ENCODE data around the gene ZNF624. TPM values are rescaled to one million over a fixed set of nuclear protein-coding genes. Genes with fewer than 3 reads are reported as not detected.

ZNF624 gene
- total RNA-seq, 5 donors from 2014 or later (not counting 1 experiment from before 2014, with no cell fraction given) = 5.7 to 12.4 (median 10.3) TPM

DNA sequence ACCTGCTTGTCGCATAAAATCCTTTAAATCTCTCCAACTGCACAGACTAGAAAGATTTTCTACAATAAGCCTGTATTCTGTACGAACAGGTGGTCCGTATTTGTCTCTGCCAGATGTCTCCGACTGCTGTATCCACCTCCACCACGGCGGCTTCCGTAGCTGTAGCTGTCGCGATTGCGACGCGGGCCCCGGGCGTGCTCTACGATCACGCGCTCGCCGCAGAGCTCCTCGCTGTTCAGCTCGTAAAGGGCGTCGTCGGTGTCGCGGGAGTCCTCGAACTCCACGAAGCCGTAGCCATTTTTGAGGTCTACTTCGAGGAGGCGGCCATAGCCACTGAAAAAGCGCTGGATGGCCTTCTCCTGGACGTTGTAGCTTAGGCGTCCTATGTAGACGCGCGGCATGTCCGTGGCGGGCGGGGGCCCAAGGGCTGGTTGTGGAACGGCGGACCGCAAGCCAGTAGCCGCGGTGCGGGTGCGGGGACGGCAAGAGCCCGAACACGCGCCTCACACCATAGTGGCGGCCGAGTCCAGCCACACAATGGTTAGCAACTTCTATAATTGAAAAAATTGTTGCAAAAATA lies 36.1 kb downstream of the ZNF624 start:
- Histone ChIP-seq H3K9me3 (peaks cover 19% of the 10 kb centered on the region), H3K27me3 (replicated peaks in 1 of 2; ENCODE audit: control insufficient read depth in 2 of 2, extremely low read depth in 1 of 2, insufficient read depth in 2 of 2, low read length in 1 of 2) (no peaks in the 10 kb centered on the region), H3K4me1 (ENCODE audit: control insufficient read depth in 1 of 2, extremely low read depth in 1 of 2, insufficient read depth in 2 of 2, low read length in 2 of 2) (no peaks in the 10 kb centered on the region), H3K36me3 (ENCODE audit: control insufficient read depth in 2 of 2, extremely low read depth in 1 of 2, insufficient read depth in 1 of 2, low read length in 1 of 2) (peaks cover 0 to 4% of the 10 kb centered on the region in 2 donors), H3K4me3 (ENCODE audit: control insufficient read depth in 1 of 2, extremely low read depth in 1 of 2, low read length in 1 of 2) (no peak overlapping the region), H3K27ac (ENCODE audit: low read length) (no peak overlapping the region)
- Mint-ChIP-seq H3K27ac (no peak overlapping the region), H3K36me3 (peaks cover 26% of the 10 kb centered on the region), H3K27me3 (no peaks in the 10 kb centered on the region), H3K4me1 (no peaks in the 10 kb centered on the region), H3K9me3 (peaks cover 20 to 64% (median 54%) of the 10 kb centered on the region in 3 donors), H3K4me3 (no peak overlapping the region)
- ChIA-PET CTCF (no interaction called here), POLR2A (no interaction called here)
- WGBS (ENCODE audit: insufficient coverage) = 95% methylated on average over 53 of the region's 53 CpGs
- DNase-seq (no peak), ATAC-seq (replicated peaks in 1 of 4) (no peak)

DNA sequence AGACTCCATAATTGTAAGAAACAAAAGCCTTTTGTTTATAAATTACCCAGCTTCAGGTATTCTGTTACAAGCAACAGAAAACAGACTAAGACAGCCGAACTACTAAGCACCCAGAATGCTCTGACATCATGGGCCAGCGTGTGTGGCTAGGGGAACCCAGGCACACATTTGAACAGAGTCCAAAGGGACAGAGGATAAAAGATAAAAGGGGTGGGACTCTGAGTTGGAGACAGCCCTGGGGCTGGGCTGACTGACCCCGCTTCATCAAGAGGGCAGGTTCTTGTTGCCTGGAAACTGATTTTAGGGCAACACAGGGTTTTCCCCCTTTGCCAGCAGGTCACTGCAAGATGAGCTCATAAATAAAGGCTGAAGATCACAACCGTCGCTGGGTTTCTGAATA lies 54.1 kb downstream of the ZNF624 start:
- H3K9me3 Mint-ChIP-seq = peaks cover 7 to 13% (median 10%) of the 10 kb centered on the region in 3 donors
- Histone ChIP-seq H3K9me3 (no peaks in the 10 kb centered on the region), H3K27ac (ENCODE audit: low read length) (no peak overlapping the region), H3K4me1 (ENCODE audit: control insufficient read depth in 1 of 2, extremely low read depth in 1 of 2, insufficient read depth in 2 of 2, low read length in 2 of 2) (no peaks in the 10 kb centered on the region), H3K4me3 (ENCODE audit: control insufficient read depth in 1 of 2, extremely low read depth in 1 of 2, low read length in 1 of 2) (no peak overlapping the region), H3K36me3 (ENCODE audit: control insufficient read depth in 2 of 2, extremely low read depth in 1 of 2, insufficient read depth in 1 of 2, low read length in 1 of 2) (no peaks in the 10 kb centered on the region), H3K27me3 (replicated peaks in 1 of 2; ENCODE audit: control insufficient read depth in 2 of 2, extremely low read depth in 1 of 2, insufficient read depth in 2 of 2, low read length in 1 of 2) (peaks cover 0 to 23% of the 10 kb centered on the region in 2 experiments)
- DNase-seq = no peak
- H3K27ac Mint-ChIP-seq = no peak overlapping the region
- POLR2A ChIA-PET = interaction anchor here in 1 of 2 donors (0.6 kb wide), 1 partner anchor 196 kb away, joined by 3 read pairs; no protein-coding TSS in a partner anchor
- ATAC-seq (replicated peaks in 1 of 4) = no peak
- H3K4me1 Mint-ChIP-seq = no peaks in the 10 kb centered on the region
- H3K4me3 Mint-ChIP-seq = no peak overlapping the region
- CTCF ChIA-PET = interaction anchor here (0.6 kb wide), 2 partner anchors 11 to 12 kb away, joined by 3 to 4 read pairs; no protein-coding TSS in a partner anchor
- 69% methylated on average over 3 of the region's 5 CpGs for WGBS (ENCODE audit: insufficient coverage)
- peaks cover 8 to 14% of the 10 kb centered on the region in 2 donors for H3K27me3 Mint-ChIP-seq
- H3K36me3 Mint-ChIP-seq = no peaks in the 10 kb centered on the region

DNA sequence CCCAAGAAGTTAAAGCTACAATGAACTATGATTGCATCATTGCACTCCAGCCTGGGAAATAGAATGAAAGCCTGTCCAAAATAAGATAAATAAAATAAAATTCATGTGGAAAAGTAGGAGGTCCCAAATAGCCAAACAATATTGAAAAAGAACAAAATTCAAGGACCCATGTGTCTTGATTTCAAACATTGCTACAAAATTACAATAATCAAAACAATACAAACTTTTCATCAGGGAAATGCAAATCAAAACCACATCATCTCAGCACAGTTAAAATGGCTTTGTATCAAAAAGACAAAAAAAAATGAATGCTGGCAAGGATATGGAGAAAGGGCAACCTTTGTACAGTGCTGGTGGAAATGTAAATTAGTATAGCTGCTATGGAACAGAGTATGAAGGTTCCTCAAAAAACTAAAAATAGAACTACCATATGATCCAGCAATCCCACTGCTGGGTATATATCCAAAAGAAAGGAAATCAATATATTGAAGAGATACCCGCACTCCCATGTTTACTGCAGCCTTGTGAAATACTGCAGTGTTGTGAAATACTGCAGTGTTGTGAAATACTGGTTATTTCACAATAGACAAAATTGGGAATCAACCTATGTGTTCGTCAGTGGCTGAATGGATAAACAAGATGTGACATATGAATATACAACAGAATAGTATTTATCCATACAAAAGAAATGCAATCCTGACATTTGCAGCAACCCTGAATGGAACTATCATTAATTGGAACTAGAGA lies 60.1 kb downstream of the ZNF624 start:
- ChIA-PET POLR2A (no interaction called here), CTCF (interaction anchor here in 1 of 2 donors (1.0 kb wide), 1 partner anchor 9 kb away, joined by 3 read pairs; no protein-coding TSS in a partner anchor)
- Mint-ChIP-seq H3K9me3 (no peaks in the 10 kb centered on the region), H3K4me3 (no peak overlapping the region), H3K27me3 (peaks cover 18 to 25% of the 10 kb centered on the region in 2 donors), H3K27ac (no peak overlapping the region), H3K36me3 (no peaks in the 10 kb centered on the region), H3K4me1 (peaks cover 3 to 4% (median 4%) of the 10 kb centered on the region in 3 donors)
- ATAC-seq (replicated peaks in 1 of 4) = no peak
- DNase-seq = no peak
- Histone ChIP-seq H3K4me1 (ENCODE audit: control insufficient read depth in 1 of 2, extremely low read depth in 1 of 2, insufficient read depth in 2 of 2, low read length in 2 of 2) (peaks cover 0 to 10% of the 10 kb centered on the region in 2 experiments), H3K27me3 (replicated peaks in 1 of 2; ENCODE audit: control insufficient read depth in 2 of 2, extremely low read depth in 1 of 2, insufficient read depth in 2 of 2, low read length in 1 of 2) (peaks cover 2 to 31% of the 10 kb centered on the region in 2 experiments), H3K36me3 (ENCODE audit: control insufficient read depth in 2 of 2, extremely low read depth in 1 of 2, insufficient read depth in 1 of 2, low read length in 1 of 2) (no peaks in the 10 kb centered on the region), H3K27ac (ENCODE audit: low read length) (no peak overlapping the region), H3K4me3 (ENCODE audit: control insufficient read depth in 1 of 2, extremely low read depth in 1 of 2, low read length in 1 of 2) (no peak overlapping the region), H3K9me3 (no peaks in the 10 kb centered on the region)
- no CpG with 5 or more reads among the region's 2 CpGs for WGBS (ENCODE audit: insufficient coverage)

DNA sequence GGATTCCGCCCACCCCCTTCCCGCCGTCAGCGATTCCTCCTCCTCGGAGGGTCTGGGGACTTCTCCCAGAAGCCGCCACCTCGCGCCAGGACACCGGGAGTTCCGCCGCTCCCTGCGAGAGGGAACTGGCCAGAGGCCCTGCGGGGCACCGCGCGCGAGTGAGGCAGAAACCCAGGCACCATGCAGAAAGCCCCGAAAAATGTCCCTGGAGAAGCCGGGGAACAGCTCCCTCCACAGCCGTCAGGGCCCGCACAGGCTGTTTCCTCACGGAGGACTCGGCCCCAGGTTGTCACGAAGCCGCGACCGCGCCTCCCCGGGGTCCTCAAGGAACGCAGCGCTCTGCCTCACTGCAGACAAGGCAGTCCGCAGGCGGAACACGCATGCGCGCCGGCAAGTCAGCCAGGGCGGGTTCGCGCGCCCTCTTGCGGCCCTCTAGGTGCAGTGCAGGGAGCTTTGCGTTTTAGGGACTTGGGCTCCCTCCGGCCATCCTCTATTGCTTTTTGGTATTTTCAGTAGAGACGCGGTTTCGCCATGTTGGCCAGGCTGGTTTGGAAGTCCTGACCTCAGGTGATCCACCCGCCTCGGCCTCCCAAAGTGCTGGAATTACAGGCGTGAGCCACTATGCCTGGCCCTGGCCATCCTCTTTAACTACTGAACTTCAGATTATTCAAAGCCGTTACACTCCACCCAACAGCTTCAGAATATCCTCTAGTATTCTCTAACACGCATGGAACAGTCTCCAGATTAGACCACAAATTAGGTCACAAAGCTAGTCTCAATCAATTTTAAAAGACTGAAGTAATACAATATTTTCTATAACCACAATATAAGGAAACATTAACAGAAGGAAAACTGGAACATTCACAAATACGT lies 64.3 kb downstream of the ZNF624 start:
- peaks cover 25 to 26% of the 10 kb centered on the region in 2 donors for H3K27me3 Mint-ChIP-seq
- H3K36me3 Mint-ChIP-seq = no peaks in the 10 kb centered on the region
- ATAC-seq (replicated peaks in 1 of 4) (peak; percentile 80 to 97 (median 83)), DNase-seq (peak; percentile 77 to 96 (median 89))
- Histone ChIP-seq H3K9me3 (no peaks in the 10 kb centered on the region), H3K27me3 (replicated peaks in 1 of 2; ENCODE audit: control insufficient read depth in 2 of 2, extremely low read depth in 1 of 2, insufficient read depth in 2 of 2, low read length in 1 of 2) (peaks cover 15 to 19% of the 10 kb centered on the region in 2 experiments), H3K36me3 (ENCODE audit: control insufficient read depth in 2 of 2, extremely low read depth in 1 of 2, insufficient read depth in 1 of 2, low read length in 1 of 2) (no peaks in the 10 kb centered on the region), H3K4me3 (ENCODE audit: control insufficient read depth in 1 of 2, extremely low read depth in 1 of 2, low read length in 1 of 2) (peak overlapping the region; percentile 61 to 80), H3K4me1 (ENCODE audit: control insufficient read depth in 1 of 2, extremely low read depth in 1 of 2, insufficient read depth in 2 of 2, low read length in 2 of 2) (peaks cover 0 to 15% of the 10 kb centered on the region in 2 experiments), H3K27ac (ENCODE audit: low read length) (no peak overlapping the region)
- H3K4me1 Mint-ChIP-seq = peaks cover 6 to 10% (median 9%) of the 10 kb centered on the region in 3 donors
- WGBS (ENCODE audit: insufficient coverage) = 5% methylated on average over 51 of the region's 53 CpGs
- no peaks in the 10 kb centered on the region for H3K9me3 Mint-ChIP-seq
- CTCF ChIA-PET = interaction anchor here (0.6 to 2.1 kb wide), 5 partner anchors 20 to 151 kb away, joined by 3 to 24 read pairs (median 5); partner anchors contain the start of gene ZNF287 (in 1 of the 2)
- H3K27ac Mint-ChIP-seq = peak overlapping the region in 1 of 2 donors; percentile 57
- peak overlapping the region; percentile 70 to 75 (median 74) for H3K4me3 Mint-ChIP-seq
- POLR2A ChIA-PET = no interaction called here

DNA sequence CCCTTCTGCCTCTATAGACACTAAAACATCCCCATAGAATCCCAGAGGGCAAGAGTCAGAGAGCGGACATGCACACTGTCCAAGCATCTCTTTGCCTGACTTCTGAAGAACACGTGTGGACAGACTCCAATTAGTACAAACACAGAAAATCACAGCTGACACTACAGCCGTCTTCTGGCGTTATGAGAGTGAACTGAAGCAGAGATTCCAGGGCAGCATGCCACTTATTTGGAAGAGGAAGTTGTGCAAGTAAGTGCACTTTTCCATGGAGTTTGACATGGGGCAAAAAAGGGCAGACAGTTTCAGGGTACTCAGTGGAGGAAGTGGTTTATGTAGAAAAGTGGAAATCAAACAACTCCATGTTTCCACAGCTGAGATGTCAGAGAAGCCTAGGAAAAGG lies 67.9 kb downstream of the ZNF624 start:
- H3K27ac Mint-ChIP-seq = no peak overlapping the region
- WGBS (ENCODE audit: insufficient coverage) = 100% methylated on average over 1 of the region's 4 CpGs
- no peak overlapping the region for H3K27ac ChIP-seq (ENCODE audit: low read length)
- no peaks in the 10 kb centered on the region for H3K36me3 Mint-ChIP-seq
- ATAC-seq (replicated peaks in 1 of 4) = no peak
- peaks cover 4 to 27% of the 10 kb centered on the region in 2 experiments for H3K4me1 ChIP-seq (ENCODE audit: control insufficient read depth in 1 of 2, extremely low read depth in 1 of 2, insufficient read depth in 2 of 2, low read length in 2 of 2)
- H3K9me3 ChIP-seq = no peaks in the 10 kb centered on the region
- H3K4me3 ChIP-seq (ENCODE audit: control insufficient read depth in 1 of 2, extremely low read depth in 1 of 2, low read length in 1 of 2) = no peak overlapping the region
- no peak for DNase-seq
- H3K9me3 Mint-ChIP-seq = no peaks in the 10 kb centered on the region
- no peak overlapping the region for H3K4me3 Mint-ChIP-seq
- H3K27me3 Mint-ChIP-seq = peaks cover 10 to 21% of the 10 kb centered on the region in 2 donors
- H3K36me3 ChIP-seq (ENCODE audit: control insufficient read depth in 2 of 2, extremely low read depth in 1 of 2, insufficient read depth in 1 of 2, low read length in 1 of 2) = no peaks in the 10 kb centered on the region
- ChIA-PET POLR2A (no interaction called here), CTCF (interaction anchor here in 1 of 2 donors (1.3 kb wide), 1 partner anchor 50 kb away, joined by 3 read pairs; no protein-coding TSS in a partner anchor)
- peaks cover 16 to 25% (median 19%) of the 10 kb centered on the region in 3 donors for H3K4me1 Mint-ChIP-seq
- H3K27me3 ChIP-seq (replicated peaks in 1 of 2; ENCODE audit: control insufficient read depth in 2 of 2, extremely low read depth in 1 of 2, insufficient read depth in 2 of 2, low read length in 1 of 2) = peaks cover 14 to 15% of the 10 kb centered on the region in 2 experiments
